HepG2 (cell line): ENCODE data around the gene NRSN2. TPM values are rescaled to one million over a fixed set of nuclear protein-coding genes. Genes with fewer than 3 reads are reported as not detected.

ENCODE experiments used
- ASH2L ChIP-seq: fragments of 300-600, 200-600 bp; sonication (generic); IDR thresholded peaks from 2 replicates; pipeline ENCODE4 v1.7.0; 2017; ENCODE audit warnings: low read depth, mild to moderate bottlenecking, moderate library complexity, mixed read lengths, low read length; ENCODE audit not compliant: insufficient read length
- FOXK1 ChIP-seq: sonication (generic); formaldehyde crosslinking; IDR thresholded peaks from 2 replicates; pipeline ENCODE4 v1.4.0; 2020; ENCODE audit warnings: low read depth, missing genetic modification reagents, borderline replicate concordance
- FUBP1 ChIP-seq: sonication (generic); formaldehyde crosslinking; IDR thresholded peaks from 2 replicates; pipeline ENCODE4 v1.5.1; 2020; ENCODE audit warnings: missing genetic modification reagents, mild to moderate bottlenecking, borderline replicate concordance
- GATA4 ChIP-seq: sonication (generic); IDR thresholded peaks from 2 replicates; pipeline ENCODE4 v1.6.1; 2016; ENCODE audit warnings: antibody characterized with exemption, low read depth, borderline replicate concordance
- GPBP1L1 ChIP-seq: sonication (generic); formaldehyde crosslinking; IDR thresholded peaks from 2 replicates; pipeline ENCODE4 v1.5.0; 2020; ENCODE audit warnings: mild to moderate bottlenecking, missing genetic modification reagents
- HHEX ChIP-seq: IDR thresholded peaks from 2 replicates; pipeline ENCODE4 v1.6.1; 2016; ENCODE audit warnings: control low read depth
- HOXD1 ChIP-seq: sonication (generic); formaldehyde crosslinking; IDR thresholded peaks from 2 replicates; pipeline ENCODE4 v1.5.0; 2020; ENCODE audit warnings: missing genetic modification reagents
- IRF9 ChIP-seq: sonication (generic); formaldehyde crosslinking; IDR thresholded peaks from 2 replicates; pipeline ENCODE4 v1.8.0; 2022; ENCODE audit warnings: missing genetic modification reagents, mild to moderate bottlenecking, borderline replicate concordance
- MYNN ChIP-seq: sonication (generic); formaldehyde crosslinking; IDR thresholded peaks from 2 replicates; pipeline ENCODE4 v1.4.0; 2020; ENCODE audit warnings: mild to moderate bottlenecking, low read depth, missing genetic modification reagents
- SOX5 ChIP-seq: IDR thresholded peaks from 2 replicates; pipeline ENCODE4 v1.6.1; 2016; ENCODE audit warnings: borderline replicate concordance
- ZNF12 ChIP-seq: sonication (generic); formaldehyde crosslinking; IDR thresholded peaks from 2 replicates; pipeline ENCODE4 v1.5.0; 2020; ENCODE audit warnings: missing genetic modification reagents
- ZNF124 ChIP-seq: sonication (generic); formaldehyde crosslinking; IDR thresholded peaks from 2 replicates; pipeline ENCODE4 v1.4.0; 2020; ENCODE audit warnings: missing genetic modification reagents
- ZNF20 ChIP-seq: sonication (generic); formaldehyde crosslinking; IDR thresholded peaks from 2 replicates; pipeline ENCODE4 v1.4.0; 2020; ENCODE audit warnings: mild to moderate bottlenecking, moderate library complexity, missing genetic modification reagents
- ZNF329 ChIP-seq: sonication (generic); formaldehyde crosslinking; IDR thresholded peaks from 2 replicates; pipeline ENCODE4 v1.9.0; 2021; ENCODE audit warnings: low read depth, mild to moderate bottlenecking, missing genetic modification reagents
- ZNF496 ChIP-seq: sonication (generic); formaldehyde crosslinking; IDR thresholded peaks from 2 replicates; pipeline ENCODE4 v1.8.1; 2023; ENCODE audit warnings: mild to moderate bottlenecking, moderate library complexity, missing genetic modification reagents; ENCODE audit not compliant: insufficient replicate concordance
- ZNF678 ChIP-seq: sonication (generic); formaldehyde crosslinking; IDR thresholded peaks from 2 replicates; pipeline ENCODE4 v1.4.0; 2020; ENCODE audit warnings: mild to moderate bottlenecking, missing genetic modification reagents
- ZNF747 ChIP-seq: sonication (generic); formaldehyde crosslinking; IDR thresholded peaks from 2 replicates; pipeline ENCODE4 v1.8.1; 2023; ENCODE audit warnings: missing genetic modification reagents, mild to moderate bottlenecking, borderline replicate concordance
- polyA plus RNA-seq, 8 experiments: library from polyadenylated mRNA; depleted of rRNA in 3 of 8; stranded (reverse) in 7 of 8; unstranded in 1 of 8; fragments of >200 nt; fragmentation: Illumina TruSeq in 4 of 8; extraction: Trizol in 4 of 8; gene quantifications; 2 replicates each; pipeline versions ENCODE4 v1.2.1 to v1.2.3, GENCODE V29; 2011 to 2016; ENCODE audit warnings: low read depth in 4 of 8, missing spikeins in 1 of 8, mixed read lengths in 1 of 8; ENCODE audit not compliant: insufficient read depth in 1 of 8
- total RNA-seq, 5 experiments: library from RNA; depleted of rRNA; stranded (reverse); fragments of >200 nt; fragmentation: Illumina TruSeq; extraction: Trizol; gene quantifications; 2 replicates each; pipeline ENCODE4 v1.2.3, GENCODE V29; 2016; ENCODE audit warnings: low read depth in 1 of 5
- TF ChIP-seq, protein P1 (sequence below): sonication (generic); formaldehyde crosslinking; IDR thresholded peaks from 2 replicates; pipeline ENCODE4 v1.4.0; 2020; ENCODE audit warnings: missing genetic modification reagents
- TF ChIP-seq, protein P2 (sequence below): sonication (generic); formaldehyde crosslinking; IDR thresholded peaks from 2 replicates; pipeline ENCODE4 v1.4.0; 2020; ENCODE audit warnings: missing genetic modification reagents, borderline replicate concordance
- TF ChIP-seq, protein P3 (sequence below): IDR thresholded peaks from 2 replicates; pipeline ENCODE4 v1.6.1; 2016
- TF ChIP-seq, protein P4 (sequence below): sonication (generic); formaldehyde crosslinking; IDR thresholded peaks from 2 replicates; pipeline ENCODE4 v1.5.0; 2020; ENCODE audit warnings: missing genetic modification reagents

Gene NRSN2
- total and polyA plus RNA-seq, 2 of the 13 experiments (the other 11 are each of a cell fraction or from before 2014, with no cell fraction given) = 32.3 to 49.4 TPM

- no peak for TF ChIP-seq GPBP1L1 (CRISPR knock-in tag)
- TF ChIP-seq MYNN = no peak
- no peak for TF ChIP-seq HHEX (CRISPR knock-in tag)
- no peak for TF ChIP-seq ZNF496
- TF ChIP-seq SOX5 (CRISPR knock-in tag) = no peak
- TF ChIP-seq, protein P1, sequence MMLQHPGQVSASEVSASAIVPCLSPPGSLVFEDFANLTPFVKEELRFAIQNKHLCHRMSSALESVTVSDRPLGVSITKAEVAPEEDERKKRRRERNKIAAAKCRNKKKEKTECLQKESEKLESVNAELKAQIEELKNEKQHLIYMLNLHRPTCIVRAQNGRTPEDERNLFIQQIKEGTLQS (CRISPR knock-in tag) = no peak
- TF ChIP-seq IRF9 = no peak
- 0 out of 2 replicates have a peak, but pooled peaks have one; percentile 33 for TF ChIP-seq ZNF124 (CRISPR knock-in tag)
- TF ChIP-seq, protein P2, sequence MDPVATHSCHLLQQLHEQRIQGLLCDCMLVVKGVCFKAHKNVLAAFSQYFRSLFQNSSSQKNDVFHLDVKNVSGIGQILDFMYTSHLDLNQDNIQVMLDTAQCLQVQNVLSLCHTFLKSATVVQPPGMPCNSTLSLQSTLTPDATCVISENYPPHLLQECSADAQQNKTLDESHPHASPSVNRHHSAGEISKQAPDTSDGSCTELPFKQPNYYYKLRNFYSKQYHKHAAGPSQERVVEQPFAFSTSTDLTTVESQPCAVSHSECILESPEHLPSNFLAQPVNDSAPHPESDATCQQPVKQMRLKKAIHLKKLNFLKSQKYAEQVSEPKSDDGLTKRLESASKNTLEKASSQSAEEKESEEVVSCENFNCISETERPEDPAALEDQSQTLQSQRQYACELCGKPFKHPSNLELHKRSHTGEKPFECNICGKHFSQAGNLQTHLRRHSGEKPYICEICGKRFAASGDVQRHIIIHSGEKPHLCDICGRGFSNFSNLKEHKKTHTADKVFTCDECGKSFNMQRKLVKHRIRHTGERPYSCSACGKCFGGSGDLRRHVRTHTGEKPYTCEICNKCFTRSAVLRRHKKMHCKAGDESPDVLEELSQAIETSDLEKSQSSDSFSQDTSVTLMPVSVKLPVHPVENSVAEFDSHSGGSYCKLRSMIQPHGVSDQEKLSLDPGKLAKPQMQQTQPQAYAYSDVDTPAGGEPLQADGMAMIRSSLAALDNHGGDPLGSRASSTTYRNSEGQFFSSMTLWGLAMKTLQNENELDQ = 0 out of 2 replicates have a peak, but pooled peaks have one; percentile 13
- TF ChIP-seq, protein P3, sequence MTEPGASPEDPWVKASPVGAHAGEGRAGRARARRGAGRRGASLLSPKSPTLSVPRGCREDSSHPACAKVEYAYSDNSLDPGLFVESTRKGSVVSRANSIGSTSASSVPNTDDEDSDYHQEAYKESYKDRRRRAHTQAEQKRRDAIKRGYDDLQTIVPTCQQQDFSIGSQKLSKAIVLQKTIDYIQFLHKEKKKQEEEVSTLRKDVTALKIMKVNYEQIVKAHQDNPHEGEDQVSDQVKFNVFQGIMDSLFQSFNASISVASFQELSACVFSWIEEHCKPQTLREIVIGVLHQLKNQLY (CRISPR knock-in tag) = no peak
- 0 out of 2 replicates have a peak, but pooled peaks have one; percentile 23 for TF ChIP-seq HOXD1 (CRISPR knock-in tag)
- TF ChIP-seq ZNF12 = no peak
- TF ChIP-seq, protein P4, sequence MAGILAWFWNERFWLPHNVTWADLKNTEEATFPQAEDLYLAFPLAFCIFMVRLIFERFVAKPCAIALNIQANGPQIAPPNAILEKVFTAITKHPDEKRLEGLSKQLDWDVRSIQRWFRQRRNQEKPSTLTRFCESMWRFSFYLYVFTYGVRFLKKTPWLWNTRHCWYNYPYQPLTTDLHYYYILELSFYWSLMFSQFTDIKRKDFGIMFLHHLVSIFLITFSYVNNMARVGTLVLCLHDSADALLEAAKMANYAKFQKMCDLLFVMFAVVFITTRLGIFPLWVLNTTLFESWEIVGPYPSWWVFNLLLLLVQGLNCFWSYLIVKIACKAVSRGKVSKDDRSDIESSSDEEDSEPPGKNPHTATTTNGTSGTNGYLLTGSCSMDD (CRISPR knock-in tag) = no peak
- no peak for TF ChIP-seq FUBP1
- 0 out of 2 replicates have a peak, but pooled peaks have one; percentile 11 for TF ChIP-seq GATA4
- TF ChIP-seq ZNF20 (CRISPR knock-in tag) = no peak
- peak; percentile 55; the same call in 1 of the 2 replicates for TF ChIP-seq ZNF747 (CRISPR knock-in tag)
- no peak for TF ChIP-seq ZNF329
- TF ChIP-seq ASH2L = peak; percentile 37
- no peak for TF ChIP-seq ZNF678 (CRISPR knock-in tag)
- no peak for TF ChIP-seq FOXK1 (CRISPR knock-in tag)
Measured at GRCh38 chr20:309306-309840, 37.5 kb upstream of the NRSN2 start (continued).
